ENCODE results near the gene PPP1R37. TPM values are rescaled to one million over a fixed set of nuclear protein-coding genes. Genes with fewer than 3 reads are reported as not detected.

Gene PPP1R37
- total and polyA plus RNA-seq, 2 donors (not counting 1 experiment from before 2014, with no cell fraction given), result 11.3 to 36.0 TPM

DNA sequence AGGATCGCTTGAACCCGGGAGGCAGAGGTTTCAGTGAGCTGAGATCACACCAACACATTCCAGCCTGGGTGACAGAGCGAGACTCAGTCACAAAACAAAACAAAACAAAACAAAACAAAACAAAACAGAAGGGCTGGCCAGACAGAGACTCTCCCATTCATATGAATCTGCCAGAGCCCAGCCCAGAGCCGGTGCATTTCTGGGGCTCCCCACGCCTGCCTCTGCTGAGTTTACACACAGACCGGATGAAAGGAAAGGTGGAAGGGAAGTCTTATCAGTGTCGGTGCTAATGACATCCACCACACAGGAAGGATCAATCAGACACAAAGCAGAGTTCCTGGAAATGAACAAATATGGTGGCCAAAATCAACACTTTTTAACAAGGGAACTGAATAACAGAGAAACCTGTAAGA is 78.2 kb downstream of the PPP1R37 start:
- H3K27me3 ChIP-seq (ENCODE audit: control insufficient read depth, insufficient read depth, low read length), result no peaks in the 10 kb centered on the region
- H3K36me3 ChIP-seq (ENCODE audit: control insufficient read depth, insufficient read depth, low read length), result no peaks in the 10 kb centered on the region
- no peaks in the 10 kb centered on the region for H4K20me1 ChIP-seq (ENCODE audit: control insufficient read depth, extremely low read depth, insufficient read depth, low read length)
- H3K9me3 ChIP-seq (ENCODE audit: control insufficient read depth, insufficient read depth, low read depth, low read length), result no peaks in the 10 kb centered on the region
- H2AFZ ChIP-seq (ENCODE audit: low read length), result no peak overlapping the region
- H3K79me2 ChIP-seq (ENCODE audit: control insufficient read depth, insufficient read depth, low read length), result no peaks in the 10 kb centered on the region
- no peak overlapping the region for H3K27ac ChIP-seq (ENCODE audit: insufficient read depth, low read length)
- H3K4me1 ChIP-seq (ENCODE audit: control insufficient read depth, extremely low read depth, insufficient read depth, low read length), result no peaks in the 10 kb centered on the region
- H3K4me3 ChIP-seq (replicated peaks in 1 of 4; ENCODE audit: control extremely low read depth in 1 of 4, insufficient read depth in 1 of 4, low read depth in 3 of 4, low read length in 4 of 4), result no peak overlapping the region
- DNase-seq (ENCODE audit: low read depth in 2 of 2), result no peak
- H3K9ac ChIP-seq (ENCODE audit: insufficient read depth, low read length), result no peak overlapping the region
- TF ChIP-seq, protein P1, sequence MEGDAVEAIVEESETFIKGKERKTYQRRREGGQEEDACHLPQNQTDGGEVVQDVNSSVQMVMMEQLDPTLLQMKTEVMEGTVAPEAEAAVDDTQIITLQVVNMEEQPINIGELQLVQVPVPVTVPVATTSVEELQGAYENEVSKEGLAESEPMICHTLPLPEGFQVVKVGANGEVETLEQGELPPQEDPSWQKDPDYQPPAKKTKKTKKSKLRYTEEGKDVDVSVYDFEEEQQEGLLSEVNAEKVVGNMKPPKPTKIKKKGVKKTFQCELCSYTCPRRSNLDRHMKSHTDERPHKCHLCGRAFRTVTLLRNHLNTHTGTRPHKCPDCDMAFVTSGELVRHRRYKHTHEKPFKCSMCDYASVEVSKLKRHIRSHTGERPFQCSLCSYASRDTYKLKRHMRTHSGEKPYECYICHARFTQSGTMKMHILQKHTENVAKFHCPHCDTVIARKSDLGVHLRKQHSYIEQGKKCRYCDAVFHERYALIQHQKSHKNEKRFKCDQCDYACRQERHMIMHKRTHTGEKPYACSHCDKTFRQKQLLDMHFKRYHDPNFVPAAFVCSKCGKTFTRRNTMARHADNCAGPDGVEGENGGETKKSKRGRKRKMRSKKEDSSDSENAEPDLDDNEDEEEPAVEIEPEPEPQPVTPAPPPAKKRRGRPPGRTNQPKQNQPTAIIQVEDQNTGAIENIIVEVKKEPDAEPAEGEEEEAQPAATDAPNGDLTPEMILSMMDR (conservative IDR thresholded peaks at IDR 0.05 in 1 of 2, IDR thresholded peaks at IDR 0.05 in 1 of 2; ENCODE audit: low read depth in 1 of 2, low read length in 2 of 2), result no peak
- no peak for TF ChIP-seq EZH2 (IDR thresholded peaks at IDR 0.05; ENCODE audit: low read length, missing control alignments)
- no peak overlapping the region for H3K4me2 ChIP-seq (ENCODE audit: extremely low read depth, insufficient read depth, low read length)

DNA sequence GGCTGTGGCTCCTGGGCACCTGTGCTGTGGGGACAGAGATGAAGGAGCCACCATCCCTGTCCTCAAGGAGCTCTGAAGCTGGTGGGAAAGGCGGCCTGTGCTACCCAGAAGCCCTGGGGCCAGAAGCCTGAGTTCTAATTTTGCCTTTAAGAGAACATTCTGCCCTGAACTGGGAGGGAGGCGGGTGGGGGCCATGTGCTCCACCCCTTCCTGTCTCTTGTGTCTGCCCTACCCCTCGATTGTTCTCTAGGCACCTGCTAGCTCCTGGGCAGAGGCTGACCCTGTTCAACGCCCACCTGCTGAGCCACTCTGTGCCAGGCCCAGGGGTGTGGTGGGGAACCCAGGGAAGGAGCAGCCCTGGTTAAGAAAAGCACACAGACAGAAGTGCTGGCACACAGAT is 79.2 kb downstream of the PPP1R37 start:
- H3K4me1 ChIP-seq (ENCODE audit: control insufficient read depth, extremely low read depth, insufficient read depth, low read length), result no peaks in the 10 kb centered on the region
- no peaks in the 10 kb centered on the region for H3K9me3 ChIP-seq (ENCODE audit: control insufficient read depth, insufficient read depth, low read depth, low read length)
- no peak overlapping the region for H2AFZ ChIP-seq (ENCODE audit: low read length)
- no peak overlapping the region for H3K27ac ChIP-seq (ENCODE audit: insufficient read depth, low read length)
- no peak for DNase-seq (ENCODE audit: low read depth in 2 of 2)
- H3K27me3 ChIP-seq (ENCODE audit: control insufficient read depth, insufficient read depth, low read length), result no peaks in the 10 kb centered on the region
- H3K9ac ChIP-seq (ENCODE audit: insufficient read depth, low read length), result no peak overlapping the region
- H3K4me2 ChIP-seq (ENCODE audit: extremely low read depth, insufficient read depth, low read length), result no peak overlapping the region
- H3K79me2 ChIP-seq (ENCODE audit: control insufficient read depth, insufficient read depth, low read length), result no peaks in the 10 kb centered on the region
- no peaks in the 10 kb centered on the region for H3K36me3 ChIP-seq (ENCODE audit: control insufficient read depth, insufficient read depth, low read length)
- no peak overlapping the region for H3K4me3 ChIP-seq (replicated peaks in 1 of 4; ENCODE audit: control extremely low read depth in 1 of 4, insufficient read depth in 1 of 4, low read depth in 3 of 4, low read length in 4 of 4)
- H4K20me1 ChIP-seq (ENCODE audit: control insufficient read depth, extremely low read depth, insufficient read depth, low read length), result no peaks in the 10 kb centered on the region
- TF ChIP-seq, protein P1 (conservative IDR thresholded peaks at IDR 0.05 in 1 of 2, IDR thresholded peaks at IDR 0.05 in 1 of 2; ENCODE audit: low read depth in 1 of 2, low read length in 2 of 2), result no peak
- no peak for TF ChIP-seq EZH2 (IDR thresholded peaks at IDR 0.05; ENCODE audit: low read length, missing control alignments)

DNA sequence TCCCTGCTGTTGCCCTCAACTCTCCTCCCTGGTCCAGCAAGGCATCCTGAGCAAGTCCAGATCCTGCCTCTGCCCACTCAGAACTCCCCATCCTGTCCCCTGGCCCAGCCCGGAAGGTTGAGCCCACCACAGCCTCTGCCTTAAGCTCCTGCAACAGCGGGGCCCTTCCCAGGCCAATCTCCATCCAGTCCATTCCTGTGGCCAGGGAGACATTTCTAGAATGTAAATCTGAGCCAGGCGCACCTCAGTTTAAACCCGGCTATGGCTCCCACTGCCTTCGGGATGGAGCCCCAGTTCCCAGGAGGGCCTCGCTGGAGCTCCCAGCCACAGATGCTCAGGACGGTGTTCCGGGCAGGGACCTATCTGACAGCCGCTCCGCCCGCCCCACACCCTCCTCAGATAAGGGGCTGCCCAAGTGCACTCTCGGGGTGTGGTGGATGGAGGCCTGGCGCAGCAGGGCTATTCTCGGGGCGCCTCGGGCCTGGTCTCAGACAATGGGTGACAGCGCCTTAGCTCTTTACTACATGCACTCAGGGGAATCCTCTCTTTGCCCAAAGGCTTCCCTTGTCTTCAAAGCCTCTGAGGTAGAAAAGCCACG is 79.7 kb downstream of the PPP1R37 start:
- H3K79me2 ChIP-seq (ENCODE audit: control insufficient read depth, insufficient read depth, low read length), result no peaks in the 10 kb centered on the region
- no peak overlapping the region for H2AFZ ChIP-seq (ENCODE audit: low read length)
- H3K36me3 ChIP-seq (ENCODE audit: control insufficient read depth, insufficient read depth, low read length), result no peaks in the 10 kb centered on the region
- H4K20me1 ChIP-seq (ENCODE audit: control insufficient read depth, extremely low read depth, insufficient read depth, low read length), result no peaks in the 10 kb centered on the region
- H3K4me3 ChIP-seq (replicated peaks in 1 of 4; ENCODE audit: control extremely low read depth in 1 of 4, insufficient read depth in 1 of 4, low read depth in 3 of 4, low read length in 4 of 4), result no peak overlapping the region
- no peaks in the 10 kb centered on the region for H3K27me3 ChIP-seq (ENCODE audit: control insufficient read depth, insufficient read depth, low read length)
- H3K4me1 ChIP-seq (ENCODE audit: control insufficient read depth, extremely low read depth, insufficient read depth, low read length), result no peaks in the 10 kb centered on the region
- H3K4me2 ChIP-seq (ENCODE audit: extremely low read depth, insufficient read depth, low read length), result no peak overlapping the region
- H3K9me3 ChIP-seq (ENCODE audit: control insufficient read depth, insufficient read depth, low read depth, low read length), result no peaks in the 10 kb centered on the region
- no peak for TF ChIP-seq EZH2 (IDR thresholded peaks at IDR 0.05; ENCODE audit: low read length, missing control alignments)
- TF ChIP-seq, protein P1 (conservative IDR thresholded peaks at IDR 0.05 in 1 of 2, IDR thresholded peaks at IDR 0.05 in 1 of 2; ENCODE audit: low read depth in 1 of 2, low read length in 2 of 2), result no peak
- DNase-seq (ENCODE audit: low read depth in 2 of 2), result peak in 1 of 2 donors; percentile 34
- H3K9ac ChIP-seq (ENCODE audit: insufficient read depth, low read length), result no peak overlapping the region
- no peak overlapping the region for H3K27ac ChIP-seq (ENCODE audit: insufficient read depth, low read length)

Measured in fibroblast of lung (primary cell).